WTC11 (cell line): ENCODE results near the gene LRP1. TPM values are rescaled to one million over a fixed set of nuclear protein-coding genes. Genes with fewer than 3 reads are reported as not detected.

Experiments
- ATAC-seq: fragments of 200-7000 bp; cut with Tn5 transposase; 2 replicates; pipeline ENCODE4 v1.10.0; 2021; ENCODE audit warnings: mild to moderate bottlenecking, moderate library complexity
- CTCF ChIA-PET: fragments of 300-600 bp; sonication (Branson Sonifier 250); formaldehyde crosslinking; loops from one replicate; lab custom pipeline; 2021; ENCODE audit warnings: antibody characterized with exemption; lab: Charles Lee
- POLR2A ChIA-PET: fragments of 350-600 bp; sonication (Branson Sonifier 250); formaldehyde crosslinking; loops from one replicate; lab custom pipeline; 2021; ENCODE audit warnings: antibody characterized with exemption; lab: Charles Lee
- DNase-seq: peaks from one replicate; pipeline ENCODE4 v3.0.0; 2021; ENCODE audit warnings: low spot score
- H3K27ac Mint-ChIP-seq: 2 replicates; pipeline ENCODE4 v1.8.0; 2021; ENCODE audit warnings: mixed read lengths
- H3K27me3 Mint-ChIP-seq: 2 replicates; pipeline ENCODE4 v1.8.0; 2021; ENCODE audit warnings: low read depth, mild to moderate bottlenecking, moderate library complexity, mixed read lengths
- H3K36me3 Mint-ChIP-seq: 2 replicates; pipeline ENCODE4 v1.8.0; 2021; ENCODE audit warnings: mixed read lengths
- H3K4me1 Mint-ChIP-seq: 2 replicates; pipeline ENCODE4 v1.8.0; 2022; ENCODE audit warnings: mixed read lengths
- H3K4me3 Mint-ChIP-seq: 2 replicates; pipeline ENCODE4 v1.8.0; 2021; ENCODE audit warnings: mild to moderate bottlenecking, moderate library complexity, mixed read lengths
- H3K9me3 Mint-ChIP-seq: 2 replicates; pipeline ENCODE4 v1.8.0; 2021; ENCODE audit warnings: mixed read lengths
- CREB1 ChIP-seq: sonication (generic); formaldehyde crosslinking; IDR thresholded peaks from 2 replicates; pipeline ENCODE4 v1.8.0; 2023; ENCODE audit warnings: mild to moderate bottlenecking, missing genetic modification reagents
- FOXK1 ChIP-seq: sonication (generic); formaldehyde crosslinking; IDR thresholded peaks from 2 replicates; pipeline ENCODE4 v1.8.0; 2022; ENCODE audit warnings: mild to moderate bottlenecking, moderate library complexity, missing genetic modification reagents
- GABPB1 ChIP-seq: sonication (generic); formaldehyde crosslinking; IDR thresholded peaks from 2 replicates; pipeline ENCODE4 v1.8.1; 2023; ENCODE audit warnings: mild to moderate bottlenecking, missing genetic modification reagents
- MXD4 ChIP-seq: fragments of 250-450 bp; sonication (Bioruptor Pico); IDR thresholded peaks from 2 replicates; pipeline ENCODE4 v1.8.0; 2021; ENCODE audit warnings: mild to moderate bottlenecking, moderate library complexity, borderline replicate concordance
- NR1H2 ChIP-seq: sonication (generic); formaldehyde crosslinking; IDR thresholded peaks from 2 replicates; pipeline ENCODE4 v1.9.0; 2021; ENCODE audit warnings: mild to moderate bottlenecking, moderate library complexity, missing genetic modification reagents
- OVOL2 ChIP-seq: fragments of 250-450 bp; sonication (Bioruptor Pico); IDR thresholded peaks from 2 replicates; pipeline ENCODE4 v1.9.0; 2021; ENCODE audit warnings: mild to moderate bottlenecking, borderline replicate concordance
- PREB ChIP-seq: sonication (generic); formaldehyde crosslinking; IDR thresholded peaks from 2 replicates; pipeline ENCODE4 v1.8.1; 2022; ENCODE audit warnings: mild to moderate bottlenecking, missing genetic modification reagents, moderate library complexity, borderline replicate concordance
- SOX15 ChIP-seq: fragments of 250-450 bp; sonication (Bioruptor Pico); IDR thresholded peaks from 2 replicates; pipeline ENCODE4 v1.9.0; 2021; ENCODE audit warnings: mild to moderate bottlenecking
- SP1 ChIP-seq: sonication (generic); formaldehyde crosslinking; conservative IDR thresholded peaks from 2 replicates; pipeline ENCODE4 v1.8.1; 2022; ENCODE audit warnings: missing genetic modification reagents
- USF1 ChIP-seq: sonication (generic); formaldehyde crosslinking; IDR thresholded peaks from 2 replicates; pipeline ENCODE4 v1.8.0; 2022; ENCODE audit warnings: mild to moderate bottlenecking, missing genetic modification reagents
- ZNF121 ChIP-seq: sonication (generic); formaldehyde crosslinking; IDR thresholded peaks from 2 replicates; pipeline ENCODE4 v1.8.0; 2023; ENCODE audit warnings: missing genetic modification reagents
- ZNF219 ChIP-seq: sonication (generic); formaldehyde crosslinking; IDR thresholded peaks from 2 replicates; pipeline ENCODE4 v1.8.0; 2023; ENCODE audit warnings: missing genetic modification reagents, mild to moderate bottlenecking, borderline replicate concordance
- ZNF263 ChIP-seq: sonication (generic); formaldehyde crosslinking; IDR thresholded peaks from 2 replicates; pipeline ENCODE4 v1.8.1; 2022; ENCODE audit warnings: low read depth, mild to moderate bottlenecking, moderate library complexity, missing genetic modification reagents
- ZNF416 ChIP-seq: fragments of 250-450 bp; sonication (Bioruptor Pico); IDR thresholded peaks from 2 replicates; pipeline ENCODE4 v1.9.0; 2021; ENCODE audit warnings: mild to moderate bottlenecking, inconsistent platforms
- total RNA-seq: library from RNA; stranded (reverse); gene quantifications from 3 replicates; pipeline ENCODE4 v1.2.3, GENCODE V29; 2021
- TF ChIP-seq, protein P1 (sequence below): sonication (generic); formaldehyde crosslinking; IDR thresholded peaks from 2 replicates; pipeline ENCODE4 v1.8.0; 2022; ENCODE audit warnings: mild to moderate bottlenecking, missing genetic modification reagents
- TF ChIP-seq, protein P2 (sequence below): fragments of 250-450 bp; sonication (Bioruptor Pico); IDR thresholded peaks from 2 replicates; pipeline ENCODE4 v1.8.0; 2021; ENCODE audit warnings: mild to moderate bottlenecking
- TF ChIP-seq, protein P3 (sequence below): sonication (generic); formaldehyde crosslinking; IDR thresholded peaks from 2 replicates; pipeline ENCODE4 v1.8.1; 2022; ENCODE audit warnings: mild to moderate bottlenecking, moderate library complexity, missing genetic modification reagents
- TF ChIP-seq, protein P4 (sequence below): sonication (generic); formaldehyde crosslinking; IDR thresholded peaks from 2 replicates; pipeline ENCODE4 v1.8.1; 2022; ENCODE audit warnings: low read depth, missing genetic modification reagents, borderline replicate concordance
- TF ChIP-seq, protein P5 (sequence below): fragments of 250-450 bp; sonication (Bioruptor Pico); IDR thresholded peaks from 2 replicates; pipeline ENCODE4 v2.1.2; 2022; ENCODE audit warnings: mild to moderate bottlenecking, moderate library complexity

Gene LRP1
- total RNA-seq, 1 experiment from 2014 or later = 120 TPM

GRCh38 chr12:57109207-57110103 is 18.8 kb upstream of the LRP1 start:
- no peaks in the 10 kb centered on the region for H3K27me3 Mint-ChIP-seq
- no peaks in the 10 kb centered on the region for H3K9me3 Mint-ChIP-seq
- CTCF ChIA-PET = interaction anchor here (0.7 to 5.7 kb wide), 5 partner anchors 13 to 108 kb away, joined by 3 to 270 read pairs (median 76); partner anchors contain the start of genes LRP1 and NAB2
- H3K4me1 Mint-ChIP-seq = peaks cover 36% of the 10 kb centered on the region
- POLR2A ChIA-PET = interaction anchor here (0.6 to 3.9 kb wide), 4 partner anchors 16 to 121 kb away, joined by 3 to 26 read pairs (median 3); partner anchors contain the start of gene NAB2
- H3K36me3 Mint-ChIP-seq = peaks cover 9% of the 10 kb centered on the region
- no peak for DNase-seq
- peak overlapping the region; percentile 98 for H3K27ac Mint-ChIP-seq
- no peak for TF ChIP-seq ZNF416 (CRISPR knock-in tag)
- TF ChIP-seq SOX15 = no peak
- TF ChIP-seq MXD4 (CRISPR knock-in tag) = no peak
- TF ChIP-seq, all 79 proteins: peak for 0
- H3K4me3 Mint-ChIP-seq = peak overlapping the region; percentile 72
- no peak for ATAC-seq

- Mint-ChIP-seq H3K36me3 (peaks cover 5% of the 10 kb centered on the region), H3K9me3 (no peaks in the 10 kb centered on the region), H3K27ac (peak overlapping the region; percentile 98), H3K4me1 (peaks cover 36% of the 10 kb centered on the region), H3K4me3 (peak overlapping the region; percentile 72), H3K27me3 (no peaks in the 10 kb centered on the region)
- POLR2A ChIA-PET = interaction anchor here (0.6 to 3.9 kb wide), 12 partner anchors 11 to 921 kb away, joined by 3 to 65 read pairs (median 11); partner anchors contain the start of genes LRP1, NAB2, NEMP1 and SMARCC2
- peak; percentile 37; the same call in 1 of the 2 replicates for TF ChIP-seq SP1 (CRISPR knock-in tag)
- 0 out of 2 replicates have a peak, but pooled peaks have one; percentile 31 for TF ChIP-seq FOXK1
- no peak for TF ChIP-seq ZNF121 (CRISPR knock-in tag)
- peak; percentile 14; the same call in 1 of the 2 replicates for TF ChIP-seq USF1 (CRISPR knock-in tag)
- TF ChIP-seq, protein P1, sequence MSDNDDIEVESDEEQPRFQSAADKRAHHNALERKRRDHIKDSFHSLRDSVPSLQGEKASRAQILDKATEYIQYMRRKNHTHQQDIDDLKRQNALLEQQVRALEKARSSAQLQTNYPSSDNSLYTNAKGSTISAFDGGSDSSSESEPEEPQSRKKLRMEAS = peak; percentile 33; the same call in 1 of the 2 replicates
- peak; percentile 75 for ATAC-seq
- DNase-seq = peak; percentile 93
- CTCF ChIA-PET = interaction anchor here (0.7 to 5.7 kb wide), 20 partner anchors 8 to 133 kb away, joined by 3 to 270 read pairs (median 25); partner anchors contain the start of genes LRP1, MYO1A, NAB2 and NEMP1
Observed at GRCh38 chr12:57110104-57111030, 17.9 kb upstream of the LRP1 start.

- POLR2A ChIA-PET = interaction anchor here (0.7 to 3.9 kb wide), 18 partner anchors 12 to 922 kb away, joined by 3 to 65 read pairs (median 6); partner anchors contain the start of genes LRP1, NAB2, NEMP1 and SMARCC2
- DNase-seq (peak; percentile 48), ATAC-seq (peak; percentile 8)
- peaks cover 36% of the 10 kb centered on the region for H3K4me1 Mint-ChIP-seq
- CTCF ChIA-PET = interaction anchor here (0.7 to 5.7 kb wide), 50 partner anchors 9 to 482 kb away, joined by 3 to 270 read pairs (median 9); partner anchors contain the start of genes INHBE, LRP1, LRP1-AS and MYO1A
- no peaks in the 10 kb centered on the region for H3K9me3 Mint-ChIP-seq
- peaks cover 5% of the 10 kb centered on the region for H3K36me3 Mint-ChIP-seq
- H3K4me3 Mint-ChIP-seq = peak within 1 kb of the TSS; percentile 72
- peak within 1 kb of the TSS; percentile 98 for H3K27ac Mint-ChIP-seq
- no peaks in the 10 kb centered on the region for H3K27me3 Mint-ChIP-seq
- no peak for TF ChIP-seq PREB (CRISPR knock-in tag)
- TF ChIP-seq OVOL2 (CRISPR knock-in tag) = no peak
- no peak for TF ChIP-seq ZNF263
- TF ChIP-seq, protein P2, sequence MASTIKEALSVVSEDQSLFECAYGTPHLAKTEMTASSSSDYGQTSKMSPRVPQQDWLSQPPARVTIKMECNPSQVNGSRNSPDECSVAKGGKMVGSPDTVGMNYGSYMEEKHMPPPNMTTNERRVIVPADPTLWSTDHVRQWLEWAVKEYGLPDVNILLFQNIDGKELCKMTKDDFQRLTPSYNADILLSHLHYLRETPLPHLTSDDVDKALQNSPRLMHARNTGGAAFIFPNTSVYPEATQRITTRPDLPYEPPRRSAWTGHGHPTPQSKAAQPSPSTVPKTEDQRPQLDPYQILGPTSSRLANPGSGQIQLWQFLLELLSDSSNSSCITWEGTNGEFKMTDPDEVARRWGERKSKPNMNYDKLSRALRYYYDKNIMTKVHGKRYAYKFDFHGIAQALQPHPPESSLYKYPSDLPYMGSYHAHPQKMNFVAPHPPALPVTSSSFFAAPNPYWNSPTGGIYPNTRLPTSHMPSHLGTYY (CRISPR knock-in tag) = no peak
- TF ChIP-seq ZNF219 (CRISPR knock-in tag) = no peak
- no peak for TF ChIP-seq NR1H2 (CRISPR knock-in tag)
- TF ChIP-seq, protein P3, sequence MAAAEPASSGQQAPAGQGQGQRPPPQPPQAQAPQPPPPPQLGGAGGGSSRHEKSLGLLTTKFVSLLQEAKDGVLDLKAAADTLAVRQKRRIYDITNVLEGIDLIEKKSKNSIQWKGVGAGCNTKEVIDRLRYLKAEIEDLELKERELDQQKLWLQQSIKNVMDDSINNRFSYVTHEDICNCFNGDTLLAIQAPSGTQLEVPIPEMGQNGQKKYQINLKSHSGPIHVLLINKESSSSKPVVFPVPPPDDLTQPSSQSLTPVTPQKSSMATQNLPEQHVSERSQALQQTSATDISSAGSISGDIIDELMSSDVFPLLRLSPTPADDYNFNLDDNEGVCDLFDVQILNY (CRISPR knock-in tag) = no peak
- TF ChIP-seq CREB1 (CRISPR knock-in tag) = no peak
- TF ChIP-seq, protein P4, sequence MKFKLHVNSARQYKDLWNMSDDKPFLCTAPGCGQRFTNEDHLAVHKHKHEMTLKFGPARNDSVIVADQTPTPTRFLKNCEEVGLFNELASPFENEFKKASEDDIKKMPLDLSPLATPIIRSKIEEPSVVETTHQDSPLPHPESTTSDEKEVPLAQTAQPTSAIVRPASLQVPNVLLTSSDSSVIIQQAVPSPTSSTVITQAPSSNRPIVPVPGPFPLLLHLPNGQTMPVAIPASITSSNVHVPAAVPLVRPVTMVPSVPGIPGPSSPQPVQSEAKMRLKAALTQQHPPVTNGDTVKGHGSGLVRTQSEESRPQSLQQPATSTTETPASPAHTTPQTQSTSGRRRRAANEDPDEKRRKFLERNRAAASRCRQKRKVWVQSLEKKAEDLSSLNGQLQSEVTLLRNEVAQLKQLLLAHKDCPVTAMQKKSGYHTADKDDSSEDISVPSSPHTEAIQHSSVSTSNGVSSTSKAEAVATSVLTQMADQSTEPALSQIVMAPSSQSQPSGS (CRISPR knock-in tag) = no peak
- TF ChIP-seq, protein P5, sequence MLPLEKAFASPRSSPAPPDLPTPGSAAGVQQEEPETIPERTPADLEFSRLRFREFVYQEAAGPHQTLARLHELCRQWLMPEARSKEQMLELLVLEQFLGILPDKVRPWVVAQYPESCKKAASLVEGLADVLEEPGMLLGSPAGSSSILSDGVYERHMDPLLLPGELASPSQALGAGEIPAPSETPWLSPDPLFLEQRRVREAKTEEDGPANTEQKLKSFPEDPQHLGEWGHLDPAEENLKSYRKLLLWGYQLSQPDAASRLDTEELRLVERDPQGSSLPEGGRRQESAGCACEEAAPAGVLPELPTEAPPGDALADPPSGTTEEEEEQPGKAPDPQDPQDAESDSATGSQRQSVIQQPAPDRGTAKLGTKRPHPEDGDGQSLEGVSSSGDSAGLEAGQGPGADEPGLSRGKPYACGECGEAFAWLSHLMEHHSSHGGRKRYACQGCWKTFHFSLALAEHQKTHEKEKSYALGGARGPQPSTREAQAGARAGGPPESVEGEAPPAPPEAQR = no peak
- no peak for TF ChIP-seq GABPB1 (CRISPR knock-in tag)
Observed at GRCh38 chr12:57111031-57111734, 17.1 kb upstream of the LRP1 start, which contains the start of gene STAT6. TSS of gene STAT6 (minus strand) at chr12:57111362. CDS start at chr12:57108278, 3,084 bp downstream.
